Tibial artery (tissue), 4 donors: ENCODE measurements around the gene SLBP.
A peak's percentile ranks its signal among the peaks of the same experiment; 100 is the strongest.

Experiments
- DNase-seq, 2 donors: peaks; one replicate each; pipeline ENCODE4 v3.0.0-alpha.2; 2019
- H3K27ac ChIP-seq, 2 donors: fragments of 200-600 bp; sonication (generic) in 1 of 2; 1 replicate in 1 of 2; 2 replicates in 1 of 2; pipeline ENCODE4 v1.5.1; 2018 to 2019; ENCODE audit warnings: mild to moderate bottlenecking in 1 of 2
- H3K27me3 ChIP-seq, 2 donors: fragments of 200-600 bp; sonication (generic) in 1 of 2; one replicate each; pipeline versions ENCODE4 v1.5.1 to v1.6.0; 2016 to 2019
- H3K36me3 ChIP-seq, 3 donors: fragments of 200-600 bp; sonication (generic) in 2 of 3; one replicate each; pipeline ENCODE4 v1.5.1; 2016 to 2019; ENCODE audit warnings: mild to moderate bottlenecking in 2 of 3
- H3K4me1 ChIP-seq, 4 donors: fragments of 200-600 bp; sonication (generic) in 2 of 4; 1 replicate in 3 of 4; 2 replicates in 1 of 4; pipeline ENCODE4 v1.5.1; 2016 to 2019
- H3K4me3 ChIP-seq, 2 donors: fragments of 200-600 bp; sonication (generic) in 1 of 2; 1 replicate in 1 of 2; 2 replicates in 1 of 2; pipeline ENCODE4 v1.5.1; 2018 to 2019; ENCODE audit warnings: mild to moderate bottlenecking in 2 of 2
- H3K9me3 ChIP-seq, 3 donors: fragments of 200-600 bp; sonication (generic) in 1 of 3; one replicate each; pipeline ENCODE4 v1.5.1; 2016 to 2019
- CTCF ChIP-seq, 2 experiments: fragments of 200-600 bp in 1 of 2; fragments of 450-650 bp in 1 of 2; IDR thresholded peaks; one replicate each; pipeline ENCODE4 v1.5.1; 2017 to 2019; ENCODE audit warnings: antibody characterized with exemption in 2 of 2, mild to moderate bottlenecking in 1 of 2, moderate library complexity in 1 of 2
- intact Hi-C: fragments of 100-400 bp; cut with DNase I; formaldehyde crosslinking; loops from one replicate; pipeline ENCODE4 v1.15.0; 2023; ENCODE audit warnings: low total_unique reads

Gene SLBP

GRCh38 chr4:1747603-1747967 lies 35.5 kb upstream of the SLBP start:
- intact Hi-C loops: loop anchor here (2.0 to 5.0 kb wide), 2 partner anchors 61 to 150 kb away; no protein-coding TSS in a partner anchor
- Histone ChIP-seq H3K36me3 (peaks cover 0 to 10% (median 6%) of the 10 kb centered on the region in 3 donors), H3K27ac (no peak overlapping the region), H3K4me1 (peaks cover 0 to 14% (median 0%) of the 10 kb centered on the region in 4 donors), H3K4me3 (no peak overlapping the region), H3K9me3 (no peaks in the 10 kb centered on the region), H3K27me3 (peaks cover 0 to 55% of the 10 kb centered on the region in 2 donors)
- DNase-seq: no peak
- TF ChIP-seq CTCF (IDR thresholded peaks at IDR 0.05): no peak

- H3K9me3 ChIP-seq: no peaks in the 10 kb centered on the region
- no peak overlapping the region for H3K4me3 ChIP-seq
- H3K4me1 ChIP-seq: peaks cover 0 to 11% (median 0%) of the 10 kb centered on the region in 4 donors
- peaks cover 0 to 12% (median 6%) of the 10 kb centered on the region in 3 donors for H3K36me3 ChIP-seq
- no peak overlapping the region for H3K27ac ChIP-seq
- DNase-seq: no peak
- intact Hi-C loops: loop anchor here (2.0 to 5.0 kb wide), 2 partner anchors 62 to 150 kb away; no protein-coding TSS in a partner anchor
- H3K27me3 ChIP-seq: peaks cover 0 to 50% of the 10 kb centered on the region in 2 donors
- no peak for TF ChIP-seq CTCF (IDR thresholded peaks at IDR 0.05)
Measured at GRCh38 chr4:1746919-1747602, 34.9 kb upstream of the SLBP start.

- Histone ChIP-seq H3K4me3 (no peak overlapping the region), H3K27ac (no peak overlapping the region), H3K4me1 (peaks cover 0 to 11% (median 0%) of the 10 kb centered on the region in 4 donors), H3K36me3 (peaks cover 0 to 20% (median 6%) of the 10 kb centered on the region in 3 donors), H3K27me3 (peaks cover 0 to 42% of the 10 kb centered on the region in 2 donors), H3K9me3 (no peaks in the 10 kb centered on the region)
- intact Hi-C loops: loop anchor here (2.0 to 5.0 kb wide), 2 partner anchors 63 to 151 kb away; no protein-coding TSS in a partner anchor
- DNase-seq: peak in 1 of 2 donors; percentile 75
- TF ChIP-seq CTCF (IDR thresholded peaks at IDR 0.05): peak; percentile 58 to 61
Measured at GRCh38 chr4:1746265-1746691, 34.2 kb upstream of the SLBP start.

GRCh38 chr4:1745697-1746096 lies 33.6 kb upstream of the SLBP start:
- peaks cover 0 to 26% (median 6%) of the 10 kb centered on the region in 3 donors for H3K36me3 ChIP-seq
- no peak overlapping the region for H3K4me3 ChIP-seq
- DNase-seq: no peak
- peaks cover 0 to 36% of the 10 kb centered on the region in 2 donors for H3K27me3 ChIP-seq
- intact Hi-C loops: loop anchor here (2.0 to 5.0 kb wide), 2 partner anchors 63 to 152 kb away; no protein-coding TSS in a partner anchor
- TF ChIP-seq CTCF (IDR thresholded peaks at IDR 0.05): no peak
- no peaks in the 10 kb centered on the region for H3K9me3 ChIP-seq
- peaks cover 0 to 11% (median 0%) of the 10 kb centered on the region in 4 donors for H3K4me1 ChIP-seq
- H3K27ac ChIP-seq: no peak overlapping the region

GRCh38 chr4:1745165-1745564 lies 33.0 kb upstream of the SLBP start:
- Histone ChIP-seq H3K27ac (no peak overlapping the region), H3K4me1 (peaks cover 0 to 11% (median 0%) of the 10 kb centered on the region in 4 donors), H3K36me3 (peaks cover 0 to 28% (median 6%) of the 10 kb centered on the region in 3 donors), H3K9me3 (no peaks in the 10 kb centered on the region), H3K27me3 (peaks cover 0 to 31% of the 10 kb centered on the region in 2 donors), H3K4me3 (no peak overlapping the region)
- intact Hi-C loops: loop anchor here (5.0 kb wide), 1 partner anchor 152 kb away; no protein-coding TSS in a partner anchor
- TF ChIP-seq CTCF (IDR thresholded peaks at IDR 0.05): no peak
- DNase-seq: no peak
